Keratinocyte (primary cell): Measurements from ENCODE around the gene RAPGEF4. TPM values are rescaled to one million over a fixed set of nuclear protein-coding genes. Genes with fewer than 3 reads are reported as not detected.

Experiments
- DNase-seq: peaks from one replicate; pipeline ENCODE4 v3.0.0-alpha.2; 2011; ENCODE audit warnings: low read depth, missing footprints, low spot score
- FAIRE-seq: peaks from 2 replicates; lab custom pipeline; 2011; peaks lifted over from hg19 to GRCh38; lab: Jason Lieb, UNC
- H2AFZ ChIP-seq: 2 replicates; pipeline ENCODE4 v1.6.0; 2012; ENCODE audit warnings: low read length, control low read depth, inconsistent platforms; ENCODE audit not compliant: control insufficient read depth
- H3K27ac ChIP-seq: 2 replicates; pipeline ENCODE4 v1.5.1; 2011; ENCODE audit warnings: low read length; ENCODE audit not compliant: control insufficient read depth, insufficient read depth
- H3K27me3 ChIP-seq: 3 replicates; pipeline ENCODE4 v1.6.0; 2011; ENCODE audit warnings: low read length; ENCODE audit not compliant: control insufficient read depth, insufficient read depth; ENCODE audit errors: extremely low read depth
- H3K36me3 ChIP-seq, 2 experiments: 2 replicates in 1 of 2; 3 replicates in 1 of 2; pipeline ENCODE4 v1.5.1; 2011; ENCODE audit warnings: low read length in 2 of 2, mild to moderate bottlenecking in 1 of 2; ENCODE audit not compliant: control insufficient read depth in 2 of 2, insufficient read depth in 2 of 2; ENCODE audit errors: extremely low read depth in 1 of 2
- H3K4me1 ChIP-seq: 3 replicates; pipeline ENCODE4 v1.5.1; 2011; ENCODE audit warnings: low read length; ENCODE audit not compliant: control insufficient read depth, insufficient read depth; ENCODE audit errors: extremely low read depth
- H3K4me2 ChIP-seq: 3 replicates; pipeline ENCODE4 v1.6.0; 2011; ENCODE audit warnings: low read depth, low read length; ENCODE audit not compliant: control insufficient read depth, insufficient read depth; ENCODE audit errors: extremely low read depth
- H3K4me3 ChIP-seq, 3 experiments: fragments of 200-600 bp in 1 of 3; sonication (generic) in 1 of 3; 2 replicates in 2 of 3; 3 replicates in 1 of 3; pipeline ENCODE4 v1.5.1; 2011 to 2016; ENCODE audit warnings: low read length in 3 of 3, mild to moderate bottlenecking in 3 of 3, control low read depth in 2 of 3, inconsistent platforms in 1 of 3, low read depth in 1 of 3, mixed read lengths in 1 of 3, mixed run types in 1 of 3, moderate library complexity in 1 of 3; ENCODE audit not compliant: control insufficient read depth in 2 of 3, insufficient read depth in 2 of 3; ENCODE audit errors: extremely low read depth in 1 of 3
- H3K79me2 ChIP-seq: 2 replicates; pipeline ENCODE4 v1.6.0; 2012; ENCODE audit warnings: low read length; ENCODE audit not compliant: control insufficient read depth, insufficient read depth
- H3K9ac ChIP-seq: 3 replicates; pipeline ENCODE4 v1.6.0; 2011; ENCODE audit warnings: low read length; ENCODE audit not compliant: control insufficient read depth, insufficient read depth; ENCODE audit errors: extremely low read depth
- H3K9me1 ChIP-seq: 3 replicates; pipeline ENCODE4 v1.6.0; 2011; ENCODE audit warnings: low read length; ENCODE audit not compliant: control insufficient read depth, insufficient read depth; ENCODE audit errors: extremely low read depth
- H3K9me3 ChIP-seq: 2 replicates; pipeline ENCODE4 v1.5.1; 2012; ENCODE audit warnings: low read depth, low read length; ENCODE audit not compliant: control insufficient read depth
- H4K20me1 ChIP-seq: 3 replicates; pipeline ENCODE4 v1.6.0; 2011; ENCODE audit warnings: low read length; ENCODE audit not compliant: control insufficient read depth, insufficient read depth; ENCODE audit errors: extremely low read depth
- EZH2 ChIP-seq: IDR thresholded peaks from one replicate; pipeline ENCODE4 v1.6.1; 2012; ENCODE audit warnings: inconsistent platforms, mild to moderate bottlenecking, low read length, moderate library complexity
- dilution Hi-C: fragments of 300-500 bp; cut with MboI; formaldehyde crosslinking; loops from one replicate; pipeline ENCODE4 v1.7.0; 2020; ENCODE audit warnings: low sequenced_read_pairs; ENCODE audit not compliant: extremely low pct_ligation_motif_present
- polyA plus RNA-seq, 5 experiments: library from polyadenylated mRNA; depleted of rRNA in 3 of 5; stranded (reverse) in 3 of 5; stranded (forward) in 1 of 5; unstranded in 1 of 5; fragments of >200 nt; gene quantifications; 1 replicate in 1 of 5; 2 replicates in 3 of 5; 3 replicates in 1 of 5; pipeline versions ENCODE4 v1.2.1 to v1.2.3, GENCODE V29; 2011 to 2012; ENCODE audit warnings: missing spikeins in 2 of 5, low read depth in 1 of 5, low replicate concordance in 1 of 5
- TF ChIP-seq, protein P1 (sequence below), 3 experiments: IDR thresholded peaks in 1 of 3; conservative IDR thresholded peaks in 1 of 3; optimal IDR thresholded peaks in 1 of 3; 2 replicates in 2 of 3; 3 replicates in 1 of 3; pipeline versions ENCODE3 to v1.5.1; 2011; ENCODE audit warnings: low read length in 3 of 3, mild to moderate bottlenecking in 3 of 3, moderate library complexity in 2 of 3, control low read depth in 1 of 3, inconsistent platforms in 1 of 3; ENCODE audit not compliant: insufficient read depth in 2 of 3; ENCODE audit errors: extremely low read depth in 1 of 3

RAPGEF4 gene
- polyA plus RNA-seq, 1 donor (not counting 4 experiments of a cell fraction or from before 2014, with no cell fraction given): 1.6 TPM

DNA sequence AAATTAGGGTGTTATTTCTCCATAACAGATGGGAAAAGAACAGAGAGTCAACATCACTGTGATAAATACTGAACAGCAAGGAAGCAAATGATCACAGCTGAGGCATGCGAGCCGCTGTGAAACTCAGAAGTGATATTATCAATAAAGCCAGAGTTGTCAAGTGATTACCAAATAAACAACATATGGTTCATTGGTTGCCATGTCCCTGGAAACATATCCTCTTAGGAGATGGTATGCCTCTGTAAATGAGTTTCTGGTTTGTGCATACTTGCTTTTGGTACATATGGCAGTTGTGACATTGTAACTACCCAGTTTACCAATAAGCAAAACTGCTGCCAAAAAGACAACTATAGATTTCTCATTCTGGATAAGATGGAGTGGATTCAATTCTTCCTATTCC, 23.8 kb downstream of the RAPGEF4 start:
- dilution Hi-C loops: no loop called here
- TF ChIP-seq, protein P1, sequence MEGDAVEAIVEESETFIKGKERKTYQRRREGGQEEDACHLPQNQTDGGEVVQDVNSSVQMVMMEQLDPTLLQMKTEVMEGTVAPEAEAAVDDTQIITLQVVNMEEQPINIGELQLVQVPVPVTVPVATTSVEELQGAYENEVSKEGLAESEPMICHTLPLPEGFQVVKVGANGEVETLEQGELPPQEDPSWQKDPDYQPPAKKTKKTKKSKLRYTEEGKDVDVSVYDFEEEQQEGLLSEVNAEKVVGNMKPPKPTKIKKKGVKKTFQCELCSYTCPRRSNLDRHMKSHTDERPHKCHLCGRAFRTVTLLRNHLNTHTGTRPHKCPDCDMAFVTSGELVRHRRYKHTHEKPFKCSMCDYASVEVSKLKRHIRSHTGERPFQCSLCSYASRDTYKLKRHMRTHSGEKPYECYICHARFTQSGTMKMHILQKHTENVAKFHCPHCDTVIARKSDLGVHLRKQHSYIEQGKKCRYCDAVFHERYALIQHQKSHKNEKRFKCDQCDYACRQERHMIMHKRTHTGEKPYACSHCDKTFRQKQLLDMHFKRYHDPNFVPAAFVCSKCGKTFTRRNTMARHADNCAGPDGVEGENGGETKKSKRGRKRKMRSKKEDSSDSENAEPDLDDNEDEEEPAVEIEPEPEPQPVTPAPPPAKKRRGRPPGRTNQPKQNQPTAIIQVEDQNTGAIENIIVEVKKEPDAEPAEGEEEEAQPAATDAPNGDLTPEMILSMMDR (optimal IDR thresholded peaks at IDR 0.05 in 1 of 3, IDR thresholded peaks at IDR 0.05 in 1 of 3, conservative IDR thresholded peaks at IDR 0.05 in 1 of 3; ENCODE audit: extremely low read depth in 1 of 3, insufficient read depth in 2 of 3, low read length in 3 of 3): no peak
- TF ChIP-seq EZH2: no peak
- no peak for FAIRE-seq

DNA sequence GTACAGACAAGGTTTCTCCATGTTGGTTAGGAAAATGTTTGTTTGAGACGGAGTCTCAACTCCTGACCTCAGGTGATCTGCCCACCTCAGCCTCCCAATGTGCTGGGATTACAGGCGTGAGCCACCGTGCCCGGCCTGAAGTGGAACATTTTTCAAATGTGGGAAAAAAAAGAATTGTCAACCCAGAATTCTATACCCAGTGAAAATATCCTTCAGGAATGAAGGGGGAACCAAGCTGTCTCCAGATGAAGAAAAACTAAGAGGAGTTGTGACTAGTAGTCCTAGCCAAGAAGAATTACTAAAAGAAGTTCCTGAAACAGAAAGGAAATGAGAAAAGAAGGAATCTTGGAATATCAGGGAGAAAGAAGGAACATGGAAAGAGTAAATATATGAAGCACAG, 25.7 kb downstream of the RAPGEF4 start:
- no peak for TF ChIP-seq EZH2
- TF ChIP-seq, protein P1 (optimal IDR thresholded peaks at IDR 0.05 in 1 of 3, IDR thresholded peaks at IDR 0.05 in 1 of 3, conservative IDR thresholded peaks at IDR 0.05 in 1 of 3; ENCODE audit: extremely low read depth in 1 of 3, insufficient read depth in 2 of 3, low read length in 3 of 3): no peak
- Histone ChIP-seq H3K4me2 (no peak overlapping the region), H3K79me2 (no peaks in the 10 kb centered on the region), H3K9ac (no peak overlapping the region), H2AFZ (no peak overlapping the region), H3K4me1 (no peaks in the 10 kb centered on the region), H3K9me1 (no peaks in the 10 kb centered on the region), H3K27me3 (no peaks in the 10 kb centered on the region), H3K27ac (no peak overlapping the region), H3K9me3 (no peaks in the 10 kb centered on the region), H3K36me3 (no peaks in the 10 kb centered on the region), H3K4me3 (no peak overlapping the region), H4K20me1 (no peaks in the 10 kb centered on the region)
- dilution Hi-C loops: no loop called here
- FAIRE-seq: no peak
- no peak for DNase-seq

More for the DNA sequence above, 23.8 kb downstream of the RAPGEF4 start:
- Histone ChIP-seq H4K20me1 (no peaks in the 10 kb centered on the region), H3K9me1 (no peaks in the 10 kb centered on the region), H3K4me1 (no peaks in the 10 kb centered on the region), H3K27me3 (no peaks in the 10 kb centered on the region), H3K4me2 (no peak overlapping the region), H3K4me3 (no peak overlapping the region), H3K36me3 (no peaks in the 10 kb centered on the region), H2AFZ (no peak overlapping the region), H3K9ac (no peak overlapping the region), H3K9me3 (no peaks in the 10 kb centered on the region), H3K27ac (no peak overlapping the region), H3K79me2 (no peaks in the 10 kb centered on the region)
- DNase-seq: no peak
